ENCODE measurements around the gene TBPL1.
A peak's percentile ranks its signal among the peaks of the same experiment; 100 is the strongest.
"Not testable (repeated sequence)": the region's sequence is repeated elsewhere in the genome, so short reads cannot be mapped to it uniquely, and the experiment has no call there.

The TBPL1 gene

GRCh38 chr6:133973109-133973971 lies 20.3 kb downstream of the TBPL1 start:
- no peak overlapping the region for H3K4me3 ChIP-seq (ENCODE audit: low read length)
- DNase-seq (ENCODE audit: low read depth), result peak; percentile 59
- TF ChIP-seq CTCF (IDR thresholded peaks at IDR 0.05; ENCODE audit: insufficient read depth, low read depth, low read length, missing control alignments), result peak; percentile 51

- no peak overlapping the region for H3K4me3 ChIP-seq (ENCODE audit: low read length)
- TF ChIP-seq CTCF (IDR thresholded peaks at IDR 0.05; ENCODE audit: insufficient read depth, low read depth, low read length, missing control alignments), result no peak
- peak; percentile 85 for DNase-seq (ENCODE audit: low read depth)
These were observed 25.2 kb downstream of the TBPL1 start for GRCh38 chr6:133977983-133978895.

GRCh38 chr6:133978896-133979240 lies 25.8 kb downstream of the TBPL1 start:
- DNase-seq (ENCODE audit: low read depth), result peak; percentile 33

GRCh38 chr6:133979269-133979963 lies 26.4 kb downstream of the TBPL1 start:
- not testable (repeated sequence) for DNase-seq (ENCODE audit: low read depth); H3K4me3 ChIP-seq (ENCODE audit: low read length)

More at GRCh38 chr6:133978896-133979240, 25.8 kb downstream of the TBPL1 start:
- TF ChIP-seq CTCF (IDR thresholded peaks at IDR 0.05; ENCODE audit: insufficient read depth, low read depth, low read length, missing control alignments), result no peak
- no peak overlapping the region for H3K4me3 ChIP-seq (ENCODE audit: low read length)

GRCh38 chr6:133980168-133980567 lies 27.1 kb downstream of the TBPL1 start:
- TF ChIP-seq CTCF (IDR thresholded peaks at IDR 0.05; ENCODE audit: insufficient read depth, low read depth, low read length, missing control alignments), result no peak

GRCh38 chr6:133983099-133983939 lies 30.3 kb downstream of the TBPL1 start:
- TF ChIP-seq CTCF (IDR thresholded peaks at IDR 0.05; ENCODE audit: insufficient read depth, low read depth, low read length, missing control alignments), result no peak
- no peak overlapping the region for H3K4me3 ChIP-seq (ENCODE audit: low read length)
- peak; percentile 22 for DNase-seq (ENCODE audit: low read depth)

More at GRCh38 chr6:133980168-133980567, 27.1 kb downstream of the TBPL1 start:
- no peak for DNase-seq (ENCODE audit: low read depth)
- no peak overlapping the region for H3K4me3 ChIP-seq (ENCODE audit: low read length)
